ENCODE measurements around the gene EMSY.

The EMSY gene

GRCh38 chr11:76574406-76574805, 129.6 kb downstream of the EMSY start:
- Histone ChIP-seq H2BK120ac (ENCODE audit: low read depth, low read length) (peak overlapping the region; percentile 42), H3K9me3 (ENCODE audit: control insufficient read depth, low read length) (no peaks in the 10 kb centered on the region), H3K4ac (ENCODE audit: low read depth in 1 of 2, low read length in 2 of 2) (no peak overlapping the region), H4K8ac (ENCODE audit: low read length) (peak overlapping the region; percentile 24), H3K36me3 (ENCODE audit: control insufficient read depth in 1 of 2, insufficient read depth in 2 of 2, low read depth in 1 of 2, low read length in 2 of 2) (no peaks in the 10 kb centered on the region), H2AK5ac (ENCODE audit: low read length, severe bottlenecking) (peak overlapping the region; percentile 98), H3K4me3 (ENCODE audit: insufficient read depth in 1 of 2, low read depth in 1 of 2, low read length in 2 of 2) (no peak overlapping the region), H3K27ac (ENCODE audit: low read length, poor library complexity, severe bottlenecking) (peak overlapping the region; percentile 81), H2BK15ac (ENCODE audit: low read depth, poor library complexity, severe bottlenecking) (no peak overlapping the region), H3K9ac (ENCODE audit: low read length) (no peak overlapping the region), H3K4me2 (ENCODE audit: low read length, poor library complexity, severe bottlenecking) (no peak overlapping the region), H3K79me1 (replicated peaks; ENCODE audit: low read length, poor library complexity, severe bottlenecking) (no peaks in the 10 kb centered on the region), H2AFZ (ENCODE audit: low read depth, low read length) (no peak overlapping the region), H3K18ac (ENCODE audit: low read depth in 1 of 2, low read length in 2 of 2) (peak overlapping the region; percentile 6 to 52), H3K4me1 (ENCODE audit: control insufficient read depth, insufficient read depth, low read depth, low read length) (peaks cover 28% of the 10 kb centered on the region), H3K23ac (ENCODE audit: low read length in 2 of 2) (no peak overlapping the region), H3K14ac (ENCODE audit: low read length in 2 of 2) (no peak overlapping the region), H4K91ac (ENCODE audit: low read length) (peak overlapping the region; percentile 12), H2BK12ac (ENCODE audit: low read length in 2 of 2) (peak overlapping the region; percentile 12 to 40), H3K27me3 (ENCODE audit: control insufficient read depth in 1 of 2, insufficient read depth in 1 of 2, low read length in 2 of 2) (no peaks in the 10 kb centered on the region), H2BK5ac (ENCODE audit: low read depth, low read length, poor library complexity, severe bottlenecking) (peak overlapping the region; percentile 90)
- WGBS, result 70% methylated on average over 2 of the region's 2 CpGs
- peak; percentile 34 for DNase-seq

- peak overlapping the region in 1 of 2 experiments; percentile 11 for H3K4ac ChIP-seq (ENCODE audit: low read depth in 1 of 2, low read length in 2 of 2)
- H3K27ac ChIP-seq (ENCODE audit: low read length, poor library complexity, severe bottlenecking), result peak overlapping the region; percentile 81
- H2AK5ac ChIP-seq (ENCODE audit: low read length, severe bottlenecking), result peak overlapping the region; percentile 98
- H3K4me2 ChIP-seq (ENCODE audit: low read length, poor library complexity, severe bottlenecking), result no peak overlapping the region
- H2AFZ ChIP-seq (ENCODE audit: low read depth, low read length), result no peak overlapping the region
- no peak overlapping the region for H2BK15ac ChIP-seq (ENCODE audit: low read depth, poor library complexity, severe bottlenecking)
- H2BK5ac ChIP-seq (ENCODE audit: low read depth, low read length, poor library complexity, severe bottlenecking), result peak overlapping the region; percentile 90
- H3K23ac ChIP-seq (ENCODE audit: low read length in 2 of 2), result no peak overlapping the region
- H3K79me1 ChIP-seq (replicated peaks; ENCODE audit: low read length, poor library complexity, severe bottlenecking), result no peaks in the 10 kb centered on the region
- H3K27me3 ChIP-seq (ENCODE audit: control insufficient read depth in 1 of 2, insufficient read depth in 1 of 2, low read length in 2 of 2), result no peaks in the 10 kb centered on the region
- H3K36me3 ChIP-seq (ENCODE audit: control insufficient read depth in 1 of 2, insufficient read depth in 2 of 2, low read depth in 1 of 2, low read length in 2 of 2), result no peaks in the 10 kb centered on the region
- H3K18ac ChIP-seq (ENCODE audit: low read depth in 1 of 2, low read length in 2 of 2), result peak overlapping the region in 1 of 2 experiments; percentile 6
- H3K4me1 ChIP-seq (ENCODE audit: control insufficient read depth, insufficient read depth, low read depth, low read length), result peaks cover 31% of the 10 kb centered on the region
- no peak overlapping the region for H3K4me3 ChIP-seq (ENCODE audit: insufficient read depth in 1 of 2, low read depth in 1 of 2, low read length in 2 of 2)
- H3K9ac ChIP-seq (ENCODE audit: low read length), result no peak overlapping the region
- no peaks in the 10 kb centered on the region for H3K9me3 ChIP-seq (ENCODE audit: control insufficient read depth, low read length)
- no peak for DNase-seq
- WGBS, result 94% methylated on average over 1 of the region's 1 CpG
- H4K8ac ChIP-seq (ENCODE audit: low read length), result peak overlapping the region; percentile 12
- H2BK12ac ChIP-seq (ENCODE audit: low read length in 2 of 2), result peak overlapping the region; percentile 31 to 69
- peak overlapping the region; percentile 42 for H2BK120ac ChIP-seq (ENCODE audit: low read depth, low read length)
- H3K14ac ChIP-seq (ENCODE audit: low read length in 2 of 2), result no peak overlapping the region
- H4K91ac ChIP-seq (ENCODE audit: low read length), result peak overlapping the region; percentile 25
These were observed 130.1 kb downstream of the EMSY start for GRCh38 chr11:76574879-76575278.

- DNase-seq, result peak; percentile 90
- Histone ChIP-seq H2BK120ac (ENCODE audit: low read depth, low read length) (peak overlapping the region; percentile 69), H3K18ac (ENCODE audit: low read depth in 1 of 2, low read length in 2 of 2) (peak overlapping the region; percentile 65 to 91), H3K27ac (ENCODE audit: low read length, poor library complexity, severe bottlenecking) (peak overlapping the region; percentile 92), H2BK5ac (ENCODE audit: low read depth, low read length, poor library complexity, severe bottlenecking) (peak overlapping the region; percentile 50), H2BK15ac (ENCODE audit: low read depth, poor library complexity, severe bottlenecking) (no peak overlapping the region), H3K9me3 (ENCODE audit: control insufficient read depth, low read length) (no peaks in the 10 kb centered on the region), H2AK5ac (ENCODE audit: low read length, severe bottlenecking) (peak overlapping the region; percentile 42), H3K14ac (ENCODE audit: low read length in 2 of 2) (no peak overlapping the region), H2AFZ (ENCODE audit: low read depth, low read length) (no peak overlapping the region), H3K36me3 (ENCODE audit: control insufficient read depth in 1 of 2, insufficient read depth in 2 of 2, low read depth in 1 of 2, low read length in 2 of 2) (no peaks in the 10 kb centered on the region), H3K4me2 (ENCODE audit: low read length, poor library complexity, severe bottlenecking) (peak overlapping the region; percentile 18), H3K4ac (ENCODE audit: low read depth in 1 of 2, low read length in 2 of 2) (peak overlapping the region; percentile 40 to 42), H3K27me3 (ENCODE audit: control insufficient read depth in 1 of 2, insufficient read depth in 1 of 2, low read length in 2 of 2) (no peaks in the 10 kb centered on the region), H2BK12ac (ENCODE audit: low read length in 2 of 2) (peak overlapping the region; percentile 76 to 91), H3K4me1 (ENCODE audit: control insufficient read depth, insufficient read depth, low read depth, low read length) (peaks cover 29% of the 10 kb centered on the region), H3K23ac (ENCODE audit: low read length in 2 of 2) (no peak overlapping the region), H3K79me1 (replicated peaks; ENCODE audit: low read length, poor library complexity, severe bottlenecking) (no peaks in the 10 kb centered on the region), H3K4me3 (ENCODE audit: insufficient read depth in 1 of 2, low read depth in 1 of 2, low read length in 2 of 2) (no peak overlapping the region), H4K8ac (ENCODE audit: low read length) (peak overlapping the region; percentile 86), H3K9ac (ENCODE audit: low read length) (no peak overlapping the region), H4K91ac (ENCODE audit: low read length) (peak overlapping the region; percentile 65)
- WGBS, result 38% methylated on average over 12 of the region's 12 CpGs
These were observed 132.6 kb downstream of the EMSY start for GRCh38 chr11:76577226-76577920.

- Histone ChIP-seq H3K27me3 (ENCODE audit: control insufficient read depth in 1 of 2, insufficient read depth in 1 of 2, low read length in 2 of 2) (no peaks in the 10 kb centered on the region), H2BK12ac (ENCODE audit: low read length in 2 of 2) (peak overlapping the region; percentile 13 to 76), H3K4me1 (ENCODE audit: control insufficient read depth, insufficient read depth, low read depth, low read length) (peaks cover 29% of the 10 kb centered on the region), H2BK120ac (ENCODE audit: low read depth, low read length) (peak overlapping the region; percentile 69), H3K79me1 (replicated peaks; ENCODE audit: low read length, poor library complexity, severe bottlenecking) (no peaks in the 10 kb centered on the region), H2AK5ac (ENCODE audit: low read length, severe bottlenecking) (peak overlapping the region; percentile 38), H2BK15ac (ENCODE audit: low read depth, poor library complexity, severe bottlenecking) (peak overlapping the region; percentile 38), H3K23ac (ENCODE audit: low read length in 2 of 2) (no peak overlapping the region), H4K8ac (ENCODE audit: low read length) (peak overlapping the region; percentile 86), H3K9me3 (ENCODE audit: control insufficient read depth, low read length) (no peaks in the 10 kb centered on the region), H3K9ac (ENCODE audit: low read length) (peak overlapping the region; percentile 81), H3K4me3 (ENCODE audit: insufficient read depth in 1 of 2, low read depth in 1 of 2, low read length in 2 of 2) (peak overlapping the region in 1 of 2 experiments; percentile 37), H4K91ac (ENCODE audit: low read length) (peak overlapping the region; percentile 65), H3K4ac (ENCODE audit: low read depth in 1 of 2, low read length in 2 of 2) (peak overlapping the region; percentile 21 to 38), H2AFZ (ENCODE audit: low read depth, low read length) (no peak overlapping the region), H2BK5ac (ENCODE audit: low read depth, low read length, poor library complexity, severe bottlenecking) (peak overlapping the region; percentile 50), H3K18ac (ENCODE audit: low read depth in 1 of 2, low read length in 2 of 2) (peak overlapping the region; percentile 29 to 65), H3K36me3 (ENCODE audit: control insufficient read depth in 1 of 2, insufficient read depth in 2 of 2, low read depth in 1 of 2, low read length in 2 of 2) (no peaks in the 10 kb centered on the region), H3K27ac (ENCODE audit: low read length, poor library complexity, severe bottlenecking) (peak overlapping the region; percentile 92), H3K14ac (ENCODE audit: low read length in 2 of 2) (no peak overlapping the region), H3K4me2 (ENCODE audit: low read length, poor library complexity, severe bottlenecking) (no peak overlapping the region)
- DNase-seq, result no peak
- WGBS, result 71% methylated on average over 11 of the region's 11 CpGs
These were observed 133.3 kb downstream of the EMSY start for GRCh38 chr11:76577921-76578653.
